Esophagus muscularis mucosa (tissue), 4 donors: Measurements from ENCODE around the gene DAB2IP.

Experiments used
- EP300 ChIP-seq: sonication (generic); formaldehyde crosslinking; IDR thresholded peaks from one replicate; pipeline ENCODE4 v1.6.1; 2017; ENCODE audit warnings: antibody characterized with exemption
- POLR2A ChIP-seq: fragments of 450-650 bp; IDR thresholded peaks from one replicate; pipeline ENCODE4 v1.6.1; 2017; ENCODE audit warnings: antibody characterized with exemption, moderate library complexity, mild to moderate bottlenecking, low read depth
- POLR2AphosphoS5 ChIP-seq, 2 donors: sonication (generic); formaldehyde crosslinking; IDR thresholded peaks; one replicate each; pipeline ENCODE4 v1.6.1; 2017; ENCODE audit warnings: antibody characterized with exemption in 2 of 2
- TF ChIP-seq, protein P1 (sequence below), 3 experiments: fragments of 200-600 bp in 2 of 3; fragments of 450-650 bp in 1 of 3; sonication (generic) in 2 of 3; IDR thresholded peaks; one replicate each; pipeline ENCODE4 v1.5.1; 2017 to 2019; ENCODE audit warnings: antibody characterized with exemption in 3 of 3, mild to moderate bottlenecking in 2 of 3, moderate library complexity in 1 of 3

- TF ChIP-seq, protein P1, sequence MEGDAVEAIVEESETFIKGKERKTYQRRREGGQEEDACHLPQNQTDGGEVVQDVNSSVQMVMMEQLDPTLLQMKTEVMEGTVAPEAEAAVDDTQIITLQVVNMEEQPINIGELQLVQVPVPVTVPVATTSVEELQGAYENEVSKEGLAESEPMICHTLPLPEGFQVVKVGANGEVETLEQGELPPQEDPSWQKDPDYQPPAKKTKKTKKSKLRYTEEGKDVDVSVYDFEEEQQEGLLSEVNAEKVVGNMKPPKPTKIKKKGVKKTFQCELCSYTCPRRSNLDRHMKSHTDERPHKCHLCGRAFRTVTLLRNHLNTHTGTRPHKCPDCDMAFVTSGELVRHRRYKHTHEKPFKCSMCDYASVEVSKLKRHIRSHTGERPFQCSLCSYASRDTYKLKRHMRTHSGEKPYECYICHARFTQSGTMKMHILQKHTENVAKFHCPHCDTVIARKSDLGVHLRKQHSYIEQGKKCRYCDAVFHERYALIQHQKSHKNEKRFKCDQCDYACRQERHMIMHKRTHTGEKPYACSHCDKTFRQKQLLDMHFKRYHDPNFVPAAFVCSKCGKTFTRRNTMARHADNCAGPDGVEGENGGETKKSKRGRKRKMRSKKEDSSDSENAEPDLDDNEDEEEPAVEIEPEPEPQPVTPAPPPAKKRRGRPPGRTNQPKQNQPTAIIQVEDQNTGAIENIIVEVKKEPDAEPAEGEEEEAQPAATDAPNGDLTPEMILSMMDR (IDR thresholded peaks at IDR 0.05) = no peak
- no peak for TF ChIP-seq POLR2A
- no peak for TF ChIP-seq POLR2AphosphoS5 (IDR thresholded peaks at IDR 0.05)
- no peak for TF ChIP-seq EP300
Measured at GRCh38 chr9:121690316-121690715, 38.9 kb downstream of the DAB2IP start.
